GM12864 (cell line): Measurements from ENCODE around the gene SLC39A11.
A peak's percentile ranks its signal among the peaks of the same experiment; 100 is the strongest.

Experiments
- DNase-seq: peaks from one replicate; pipeline ENCODE4 v3.0.0-alpha.2; 2011; ENCODE audit warnings: low read depth
- H3K4me3 ChIP-seq: 2 replicates; pipeline ENCODE4 v1.5.1; 2011; ENCODE audit warnings: mild to moderate bottlenecking, low read depth, low read length, control low read depth
- CTCF ChIP-seq: IDR thresholded peaks from 2 replicates; pipeline ENCODE4 v1.5.1; 2011; ENCODE audit warnings: low read depth, mild to moderate bottlenecking, moderate library complexity, low read length, control low read depth, inconsistent platforms; ENCODE audit errors: missing control alignments

The SLC39A11 gene

DNA sequence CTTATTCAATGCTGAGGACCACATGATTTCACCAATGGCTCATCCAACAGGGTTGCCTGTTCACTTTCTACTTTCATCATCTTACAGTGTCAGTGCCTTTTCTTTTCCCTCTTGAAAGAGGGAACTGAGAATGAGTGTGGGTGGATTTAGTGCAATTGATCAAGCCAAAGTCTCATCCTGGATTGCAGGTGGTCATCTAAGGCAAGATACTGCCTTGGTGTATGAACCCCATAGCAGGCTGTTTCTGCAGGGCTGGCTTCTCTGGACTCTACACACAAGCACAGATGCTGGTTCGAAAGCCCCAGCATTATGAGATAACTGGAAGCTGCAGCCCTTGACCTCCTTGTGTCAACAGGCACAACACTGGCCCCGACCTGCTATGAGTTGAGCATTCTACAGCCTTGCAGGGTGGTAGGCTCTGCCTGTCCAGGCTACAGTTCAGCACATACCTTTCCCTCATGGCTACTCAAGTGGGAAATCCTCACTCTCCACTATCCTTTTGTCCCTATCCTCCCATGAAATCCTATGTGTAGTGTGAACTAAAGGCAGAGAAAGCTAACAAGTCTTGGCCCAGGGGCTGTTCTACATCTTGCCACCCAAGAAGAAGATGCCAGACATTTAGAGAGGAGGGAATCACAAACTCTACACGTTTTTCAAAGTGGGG is 358.7 kb downstream of the SLC39A11 start:
- DNase-seq, result no peak
- no peak for TF ChIP-seq CTCF
- no peak overlapping the region for H3K4me3 ChIP-seq

GRCh38 chr17:72732893-72733618 is 359.4 kb downstream of the SLC39A11 start:
- no peak for TF ChIP-seq CTCF
- H3K4me3 ChIP-seq, result no peak overlapping the region
- DNase-seq, result no peak

DNA sequence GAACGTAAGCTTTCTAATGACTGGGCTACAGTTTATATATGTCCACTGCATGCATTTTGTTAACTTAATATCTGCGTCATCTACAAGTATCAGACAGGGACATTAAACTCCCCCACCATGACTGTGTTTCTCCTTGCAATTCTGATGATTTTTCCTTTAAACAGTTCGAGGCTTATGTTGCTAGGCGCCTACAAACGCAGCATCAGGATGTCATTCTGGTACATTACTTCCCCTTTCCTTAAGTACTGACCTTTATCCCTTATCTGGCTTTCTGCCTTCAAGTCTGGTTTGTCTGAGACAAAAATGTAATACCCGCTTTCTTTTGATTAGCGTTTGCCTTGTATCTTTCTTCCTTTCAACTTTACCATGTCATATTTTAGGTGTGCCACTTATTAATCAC is 362.4 kb downstream of the SLC39A11 start:
- DNase-seq, result no peak
- no peak for TF ChIP-seq CTCF
- H3K4me3 ChIP-seq, result no peak overlapping the region

DNA sequence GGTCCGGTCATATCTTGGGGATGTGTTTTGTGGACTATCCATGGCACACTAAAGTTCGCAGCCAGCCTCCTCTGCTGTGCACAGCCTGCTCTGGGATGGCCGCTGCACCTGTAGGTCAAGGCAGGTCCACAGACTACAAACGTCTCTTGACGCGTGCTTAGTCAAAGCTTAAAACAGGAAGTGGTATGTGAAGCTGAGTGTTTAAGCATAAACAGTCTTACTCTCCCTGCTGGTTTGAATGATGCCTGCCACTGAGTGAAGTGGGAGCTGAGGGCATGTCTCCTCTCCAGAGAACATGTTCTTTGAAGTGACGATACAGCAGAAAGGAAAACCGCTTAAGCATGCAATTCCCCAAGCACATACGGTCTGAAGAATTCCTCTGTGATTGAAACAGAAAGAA is 365.6 kb downstream of the SLC39A11 start:
- H3K4me3 ChIP-seq, result peak overlapping the region; percentile 25; the same call in 1 of the 2 replicates
- no peak for TF ChIP-seq CTCF
- DNase-seq, result peak; percentile 61

GRCh38 chr17:72725433-72726068 is 366.9 kb downstream of the SLC39A11 start:
- no peak for DNase-seq
- H3K4me3 ChIP-seq, result no peak overlapping the region
- peak; percentile 90 for TF ChIP-seq CTCF

GRCh38 chr17:72724267-72724666 is 368.2 kb downstream of the SLC39A11 start:
- DNase-seq, result no peak
- TF ChIP-seq CTCF, result no peak
- no peak overlapping the region for H3K4me3 ChIP-seq

GRCh38 chr17:72723711-72724110 is 368.8 kb downstream of the SLC39A11 start:
- TF ChIP-seq CTCF, result no peak
- no peak overlapping the region for H3K4me3 ChIP-seq
- DNase-seq, result no peak
